ENCODE data around the gene ZNF678.
"Not testable (repeated sequence)": the region's sequence is repeated elsewhere in the genome, so short reads cannot be mapped to it uniquely, and the experiment has no call there.

Gene ZNF678

GRCh38 chr1:227607336-227607898 is 44.1 kb downstream of the ZNF678 start:
- DNase-seq: no peak

DNA sequence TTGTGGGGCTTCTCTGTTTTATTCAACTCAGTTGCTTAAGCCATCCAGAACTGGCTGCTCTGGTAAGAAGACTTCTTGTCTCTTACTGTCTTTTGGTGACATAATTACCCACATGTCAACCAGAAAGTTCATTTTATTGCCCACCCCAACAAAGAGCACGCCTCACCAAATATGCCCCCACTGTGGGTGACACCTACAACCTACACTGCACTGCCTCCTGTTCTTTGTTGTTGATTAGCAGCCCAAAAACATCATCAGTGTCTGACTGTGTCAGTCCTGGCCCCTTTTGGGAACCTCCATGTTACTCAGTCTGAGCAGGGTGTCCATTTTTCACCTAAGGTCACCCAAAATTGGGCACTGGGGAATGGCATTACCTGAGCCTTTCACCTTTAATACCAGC is 49.3 kb downstream of the ZNF678 start:
- DNase-seq: no peak

- no peak for DNase-seq
Observed at GRCh38 chr1:227613526-227613925, 50.2 kb downstream of the ZNF678 start.

DNA sequence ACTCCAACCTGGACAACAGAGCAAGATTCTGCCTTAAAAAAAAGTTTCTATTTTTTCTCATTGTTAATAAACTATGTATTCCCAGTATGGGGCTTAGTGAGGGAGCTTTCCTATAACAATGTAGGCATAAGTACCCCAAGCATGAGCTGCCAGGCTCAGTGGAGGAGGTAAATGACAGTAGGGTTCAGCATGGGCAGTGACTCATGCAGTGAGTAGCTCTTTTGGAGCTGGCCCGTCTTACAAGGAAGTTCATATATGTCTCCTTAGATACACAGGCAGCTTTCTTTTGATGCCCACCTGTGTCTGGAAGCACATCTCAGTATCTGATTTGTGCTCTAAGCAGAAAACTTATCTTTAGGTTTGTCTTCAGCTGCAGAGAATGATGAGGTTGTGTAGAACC is 57.9 kb downstream of the ZNF678 start:
- DNase-seq: no peak

- no peak for DNase-seq
Observed at GRCh38 chr1:227622739-227623475, 59.6 kb downstream of the ZNF678 start.

DNA sequence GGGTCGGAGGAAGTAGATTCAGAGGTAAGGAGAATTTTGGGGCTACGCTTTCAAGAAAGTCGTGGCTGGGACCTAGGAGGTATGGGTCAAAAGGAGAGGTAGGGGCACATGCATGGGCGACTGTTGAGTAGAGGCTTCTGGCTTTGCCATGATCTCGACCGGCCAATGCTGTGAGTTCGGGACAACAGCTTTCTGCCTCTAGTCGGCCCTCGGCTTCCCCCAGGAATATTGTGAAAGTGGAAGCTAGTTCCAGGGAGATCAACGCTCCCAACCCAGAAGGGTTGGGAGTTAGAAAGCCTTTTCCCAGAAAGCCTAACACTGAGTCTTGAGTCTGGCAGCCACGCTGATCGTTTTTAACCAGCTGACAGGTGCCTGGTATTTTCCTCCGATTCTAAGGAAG is 69.0 kb downstream of the ZNF678 start:
- no peak for DNase-seq

DNA sequence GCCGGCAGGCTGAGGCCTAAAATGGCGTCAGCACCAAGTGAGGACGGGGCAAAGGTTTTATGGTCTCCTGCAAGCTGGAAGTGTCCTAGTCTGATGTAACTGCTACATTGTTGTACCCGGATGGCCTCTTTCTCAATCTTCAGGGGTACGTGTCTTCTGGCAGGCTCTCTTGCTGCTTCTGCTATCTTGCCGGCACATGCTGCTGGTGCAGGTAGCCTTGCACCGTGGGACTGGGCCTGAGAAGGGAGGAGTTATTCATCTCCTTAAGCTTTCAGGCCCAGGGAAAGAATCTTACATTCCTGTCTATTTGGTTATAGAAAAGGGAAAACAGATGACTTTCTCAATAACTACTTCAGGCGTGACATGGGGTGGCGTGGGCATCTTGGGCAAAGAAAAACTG is 72.2 kb downstream of the ZNF678 start:
- no peak for DNase-seq

GRCh38 chr1:227654431-227654830 is 91.1 kb downstream of the ZNF678 start:
- DNase-seq: no peak

- DNase-seq: no peak
Observed at GRCh38 chr1:227654858-227655752, 91.7 kb downstream of the ZNF678 start.

GRCh38 chr1:227661495-227661894 is 98.1 kb downstream of the ZNF678 start:
- DNase-seq: no peak

- DNase-seq: no peak
Observed at GRCh38 chr1:227662933-227663332, 99.6 kb downstream of the ZNF678 start.

- no peak for DNase-seq
Observed at GRCh38 chr1:227666286-227666685, 102.9 kb downstream of the ZNF678 start.

- DNase-seq: no peak
Observed at GRCh38 chr1:227673441-227673840, 110.1 kb downstream of the ZNF678 start.

GRCh38 chr1:227685807-227686206 is 122.5 kb downstream of the ZNF678 start:
- no peak for DNase-seq

- no peak for DNase-seq
Observed at GRCh38 chr1:227697321-227697864, 134.0 kb downstream of the ZNF678 start.

DNA sequence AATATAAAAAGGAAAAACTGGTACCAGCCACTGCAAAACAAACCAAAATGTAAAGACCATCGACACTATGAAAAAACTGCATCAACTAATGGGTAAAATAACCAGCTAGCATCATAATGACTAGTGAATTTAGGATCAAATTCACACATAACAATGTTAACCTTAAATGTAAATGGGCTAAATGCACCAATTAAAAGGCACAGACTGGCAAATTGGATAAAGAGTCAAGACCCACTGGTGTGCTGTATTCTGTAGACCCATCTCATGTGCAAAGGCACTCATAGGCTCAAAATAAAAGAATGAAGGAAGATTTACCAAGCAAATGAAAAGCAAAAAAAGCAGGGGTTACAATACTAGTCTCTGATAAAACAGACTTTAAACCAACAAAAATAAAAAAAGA is 138.3 kb downstream of the ZNF678 start:
- DNase-seq: not testable (repeated sequence)

DNA sequence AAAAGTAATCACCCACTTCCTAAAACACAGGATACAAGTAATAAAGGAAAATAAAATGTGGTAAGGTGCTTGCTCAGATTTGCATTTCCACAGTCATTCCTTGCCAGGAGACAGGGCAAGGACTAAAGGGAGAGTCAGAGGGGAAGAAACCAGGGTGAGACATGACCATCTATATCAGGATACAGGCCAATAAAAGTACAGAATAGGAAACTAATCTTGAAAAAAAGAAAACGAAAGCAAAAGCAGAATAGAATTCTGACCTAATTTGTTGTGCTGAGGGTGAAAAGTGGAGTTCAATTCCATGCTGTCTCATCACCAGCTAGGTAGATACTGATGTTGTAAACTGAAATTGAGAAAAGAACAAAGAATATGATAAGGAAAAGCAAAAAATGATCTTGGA is 144.5 kb downstream of the ZNF678 start:
- DNase-seq: no peak

- DNase-seq: no peak
Observed at GRCh38 chr1:227709451-227709850, 146.1 kb downstream of the ZNF678 start.

GRCh38 chr1:227710474-227710873 is 147.1 kb downstream of the ZNF678 start:
- DNase-seq: not testable (repeated sequence)

- no peak for DNase-seq
Observed at GRCh38 chr1:227712648-227713047, 149.3 kb downstream of the ZNF678 start.

- DNase-seq: no peak
Observed at GRCh38 chr1:227718932-227719331, 155.6 kb downstream of the ZNF678 start.

DNA sequence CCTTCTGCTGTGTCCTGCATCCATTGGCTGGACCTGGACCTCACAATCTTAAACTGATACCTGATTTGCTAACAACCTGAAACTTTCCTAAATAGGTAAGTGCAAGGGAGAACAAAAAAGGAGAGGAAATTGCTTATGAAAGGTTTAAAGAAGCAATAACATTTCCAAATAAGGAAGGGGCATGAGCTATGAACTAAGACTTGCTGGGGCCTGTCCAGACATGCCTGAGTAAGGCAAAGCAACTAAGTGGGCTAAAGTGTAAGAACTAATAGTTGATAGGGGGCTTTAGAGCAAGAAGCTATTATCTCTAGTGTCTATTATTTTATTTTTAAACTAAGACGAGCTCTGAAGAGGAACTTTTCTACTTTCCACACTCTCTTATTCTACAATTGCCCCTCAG is 160.1 kb downstream of the ZNF678 start:
- no peak for DNase-seq

DNA sequence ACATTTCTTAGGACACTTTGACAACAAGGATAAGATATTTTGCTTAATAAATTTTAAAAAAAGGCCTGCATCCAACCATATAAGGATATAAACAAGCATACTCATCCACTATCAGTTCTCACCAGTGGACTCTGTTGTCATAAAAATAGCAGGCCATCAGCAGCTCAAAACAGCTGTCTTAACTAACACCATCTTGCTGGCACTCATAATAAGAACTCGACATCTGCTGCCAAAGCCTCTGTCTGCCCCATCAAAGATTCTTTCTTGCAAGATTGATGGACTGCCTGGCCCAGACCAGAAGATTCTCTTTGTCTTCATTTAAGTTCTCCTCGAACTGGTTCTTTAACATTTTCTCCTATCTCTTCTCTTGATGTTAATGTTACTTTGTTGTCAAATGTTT is 161.7 kb downstream of the ZNF678 start:
- DNase-seq: no peak

DNA sequence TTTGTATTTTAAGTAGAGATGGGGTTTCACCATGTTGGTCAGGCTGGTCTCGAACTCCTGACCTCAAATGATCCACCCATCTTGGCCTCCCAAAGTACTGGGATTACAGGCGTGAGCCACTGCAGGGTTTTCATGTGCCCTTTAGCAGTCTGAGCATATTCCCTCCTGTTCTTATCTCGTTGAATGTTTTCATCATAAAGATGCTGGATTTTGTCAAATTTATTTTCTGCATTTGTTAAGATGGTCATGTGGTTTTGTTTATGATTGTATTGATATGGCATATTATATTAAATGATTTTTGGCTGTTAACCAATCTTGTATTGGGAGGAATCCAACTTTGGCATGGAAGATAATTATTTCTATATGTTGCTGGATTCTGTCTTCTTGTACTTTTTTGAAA is 163.0 kb downstream of the ZNF678 start:
- DNase-seq: no peak
